ENCODE results near the gene SMAD6. TPM values are rescaled to one million over a fixed set of nuclear protein-coding genes. Genes with fewer than 3 reads are reported as not detected.

The SMAD6 gene
- total and polyA plus RNA-seq, 10 of the 15 experiments (the other 5 are each of a cell fraction or from before 2014, with no cell fraction given), result under 0.01 to 0.10 (median 0.03) TPM; not detected in 7

GRCh38 chr15:66775127-66776105 is 73.4 kb downstream of the SMAD6 start:
- no peak overlapping the region for H3K9ac ChIP-seq (ENCODE audit: control insufficient read depth, insufficient read depth, low read length)
- intact Hi-C loops (cut with micrococcal nuclease; ENCODE audit: unreplicated experiment) (loop anchor here (2.0 kb wide), 1 partner anchor 75 kb away; no protein-coding TSS in a partner anchor), in situ Hi-C loops (cut with MboI) (no loop called here)
- no peaks in the 10 kb centered on the region for H3K79me2 ChIP-seq (ENCODE audit: control insufficient read depth, insufficient read depth, low read length)
- no peak overlapping the region for H3K4me3 ChIP-seq
- no peak overlapping the region for H3K27ac ChIP-seq (ENCODE audit: control insufficient read depth, insufficient read depth)
- H3K4me1 ChIP-seq (ENCODE audit: control insufficient read depth, insufficient read depth, low read length), result no peaks in the 10 kb centered on the region
- RAD21 ChIA-PET (ENCODE audit: unreplicated experiment), result interaction anchor here (0.8 to 4.1 kb wide), 4 partner anchors 76 to 157 kb away, joined by 3 to 22 read pairs (median 4); no protein-coding TSS in a partner anchor
- CTCF ChIA-PET, result interaction anchor here (0.6 to 4.7 kb wide), 13 partner anchors 9 to 581 kb away, joined by 3 to 44 read pairs (median 4); no protein-coding TSS in a partner anchor
- FAIRE-seq, result no peak
- POLR2A ChIA-PET, result no interaction called here
- no peaks in the 10 kb centered on the region for H3K27me3 ChIP-seq (replicated peaks in 1 of 2; ENCODE audit: control insufficient read depth in 2 of 2, insufficient read depth in 2 of 2, low read length in 1 of 2)
- ATAC-seq, result peak; percentile 36
- H3K4me2 ChIP-seq (ENCODE audit: control insufficient read depth, insufficient read depth), result no peak overlapping the region
- TF ChIP-seq ESRRA (IDR thresholded peaks at IDR 0.05; ENCODE audit: low read length), result no peak
- BruUV-seq (replicated peaks), result no TSS peak
- H3K9me3 ChIP-seq (replicated peaks; ENCODE audit: control insufficient read depth, insufficient read depth, low read length), result no peaks in the 10 kb centered on the region
- no peak overlapping the region for H2AFZ ChIP-seq (ENCODE audit: control insufficient read depth, low read depth, low read length)
- H3K36me3 ChIP-seq (ENCODE audit: control insufficient read depth in 2 of 2, insufficient read depth in 2 of 2, low read length in 1 of 2), result no peaks in the 10 kb centered on the region
- 43% methylated on average over 18 of the region's 18 CpGs for WGBS (ENCODE audit: insufficient coverage, insufficient replicate concordance, low lambda C conversion rate, missing lambda C conversion rate)
- SMC1A ChIA-PET (ENCODE audit: uncharacterized antibody, unreplicated experiment), result interaction anchor here (0.6 to 1.6 kb wide), 9 partner anchors 9 to 558 kb away, joined by 3 to 8 read pairs (median 3); no protein-coding TSS in a partner anchor
- no peak for DNase-seq (ENCODE audit: low read depth, low spot score)
- no peaks in the 10 kb centered on the region for H4K20me1 ChIP-seq (ENCODE audit: control insufficient read depth, insufficient read depth)

GRCh38 chr15:66777054-66777453 is 75.0 kb downstream of the SMAD6 start:
- Histone ChIP-seq H3K4me2 (ENCODE audit: control insufficient read depth, insufficient read depth) (no peak overlapping the region), H3K79me2 (ENCODE audit: control insufficient read depth, insufficient read depth, low read length) (no peaks in the 10 kb centered on the region), H3K36me3 (ENCODE audit: control insufficient read depth in 2 of 2, insufficient read depth in 2 of 2, low read length in 1 of 2) (no peaks in the 10 kb centered on the region), H2AFZ (ENCODE audit: control insufficient read depth, low read depth, low read length) (no peak overlapping the region), H4K20me1 (ENCODE audit: control insufficient read depth, insufficient read depth) (no peaks in the 10 kb centered on the region), H3K9me3 (replicated peaks; ENCODE audit: control insufficient read depth, insufficient read depth, low read length) (no peaks in the 10 kb centered on the region), H3K27me3 (replicated peaks in 1 of 2; ENCODE audit: control insufficient read depth in 2 of 2, insufficient read depth in 2 of 2, low read length in 1 of 2) (no peaks in the 10 kb centered on the region), H3K9ac (ENCODE audit: control insufficient read depth, insufficient read depth, low read length) (no peak overlapping the region), H3K4me3 (no peak overlapping the region), H3K27ac (ENCODE audit: control insufficient read depth, insufficient read depth) (no peak overlapping the region), H3K4me1 (ENCODE audit: control insufficient read depth, insufficient read depth, low read length) (no peaks in the 10 kb centered on the region)
- SMC1A ChIA-PET (ENCODE audit: uncharacterized antibody, unreplicated experiment), result interaction anchor here (2.0 kb wide), 1 partner anchor 158 kb away, joined by 4 read pairs; no protein-coding TSS in a partner anchor
- in situ Hi-C loops (cut with MboI) (no loop called here), intact Hi-C loops (cut with micrococcal nuclease; ENCODE audit: unreplicated experiment) (no loop called here)
- no peak for FAIRE-seq
- no TSS peak for BruUV-seq (replicated peaks)
- DNase-seq (ENCODE audit: low read depth, low spot score), result no peak
- ATAC-seq, result no peak
- CTCF ChIA-PET, result interaction anchor here (1.0 to 1.3 kb wide), 3 partner anchors 70 to 158 kb away, joined by 3 to 4 read pairs (median 3); no protein-coding TSS in a partner anchor
- RAD21 ChIA-PET (ENCODE audit: unreplicated experiment), result no interaction called here
- POLR2A ChIA-PET, result interaction anchor here (0.6 kb wide), 1 partner anchor 30 kb away, joined by 5 read pairs; no protein-coding TSS in a partner anchor
- WGBS (ENCODE audit: insufficient coverage, insufficient replicate concordance, low lambda C conversion rate, missing lambda C conversion rate), result under 1% methylated on average over 6 of the region's 6 CpGs
- TF ChIP-seq CBX5 (IDR thresholded peaks at IDR 0.05; ENCODE audit: low read depth), result no peak
- no peak for TF ChIP-seq BCL11A (IDR thresholded peaks at IDR 0.05; ENCODE audit: low read depth, low read length)
- TF ChIP-seq HDAC2 (IDR thresholded peaks at IDR 0.05), result no peak
- TF ChIP-seq HSF1 (IDR thresholded peaks at IDR 0.05; ENCODE audit: low read depth, low read length), result no peak
- no peak for TF ChIP-seq RELB (IDR thresholded peaks at IDR 0.05; ENCODE audit: low read depth)
- TF ChIP-seq POLR2A (IDR thresholded peaks at IDR 0.05; ENCODE audit: low read depth, low read length), result no peak
- no peak for TF ChIP-seq ZNF207 (IDR thresholded peaks at IDR 0.05; ENCODE audit: borderline replicate concordance)
- no peak for TF ChIP-seq PKNOX1 (IDR thresholded peaks at IDR 0.05)
- no peak for TF ChIP-seq USF2 (IDR thresholded peaks at IDR 0.05; ENCODE audit: borderline replicate concordance, low read depth, low read length)

All from GM12878 (cell line).